ENCODE data around the gene RFLNA. TPM values are rescaled to one million over a fixed set of nuclear protein-coding genes. Genes with fewer than 3 reads are reported as not detected.
"Not testable (repeated sequence)": the region's sequence is repeated elsewhere in the genome, so short reads cannot be mapped to it uniquely, and the experiment has no call there.

The RFLNA gene
- total RNA-seq, 1 donor from 2014 or later: under 0.01 TPM

DNA sequence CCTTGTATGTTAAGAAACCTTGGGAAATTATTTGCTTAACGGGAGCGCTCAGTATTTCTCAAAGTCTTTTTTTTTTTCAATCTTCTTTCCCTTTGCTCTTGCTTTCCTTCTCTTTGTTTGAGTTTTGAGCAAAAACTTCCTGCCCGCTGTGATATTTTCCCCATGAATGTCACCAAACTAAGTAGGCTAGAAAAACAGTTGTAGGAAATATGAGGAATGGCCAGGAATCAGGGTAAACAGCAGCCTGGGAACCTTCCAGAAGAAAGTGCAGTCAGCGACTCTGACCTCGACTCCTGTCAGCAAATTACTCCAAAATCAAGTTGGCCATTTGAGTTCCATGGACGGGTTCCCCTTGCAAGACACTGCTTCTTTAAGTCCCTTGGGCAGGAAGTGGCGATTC is 11.6 kb upstream of the RFLNA start:
- no peak for DNase-seq

GRCh38 chr12:124284368-124284767 is 10.5 kb upstream of the RFLNA start:
- no peak for DNase-seq

GRCh38 chr12:124286414-124286813 is 8.5 kb upstream of the RFLNA start:
- DNase-seq: no peak

DNA sequence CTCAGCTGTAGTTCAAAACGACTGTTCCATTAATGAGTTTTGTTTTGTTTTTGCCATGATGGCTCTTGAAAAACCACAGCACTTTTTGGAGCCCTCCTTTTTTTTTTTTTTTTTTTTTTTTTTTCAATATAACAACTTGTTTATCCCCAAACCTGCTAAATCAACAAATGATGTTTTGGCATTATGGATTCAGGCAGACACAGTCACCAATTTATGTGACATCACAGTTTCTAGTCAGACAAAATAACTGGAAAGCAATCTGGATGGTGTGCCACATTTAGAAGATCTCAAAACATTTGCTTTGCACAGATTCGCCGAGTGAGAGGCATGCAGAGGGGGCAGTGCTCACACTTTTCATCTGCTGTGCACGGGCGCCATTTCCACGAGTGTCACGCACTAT is 7.9 kb upstream of the RFLNA start:
- DNase-seq: no peak

- no peak for DNase-seq
Measured at GRCh38 chr12:124289634-124290600, 5.0 kb upstream of the RFLNA start.

- DNase-seq: no peak
Measured at GRCh38 chr12:124292385-124292784, 2.5 kb upstream of the RFLNA start.

- no peak for DNase-seq
Measured at GRCh38 chr12:124293286-124294003, 1.4 kb upstream of the RFLNA start.

GRCh38 chr12:124295431-124296058 is 652 bp downstream of the RFLNA start:
- no peak for DNase-seq

- DNase-seq: no peak
Measured at GRCh38 chr12:124296295-124296915, 1.5 kb downstream of the RFLNA start.

DNA sequence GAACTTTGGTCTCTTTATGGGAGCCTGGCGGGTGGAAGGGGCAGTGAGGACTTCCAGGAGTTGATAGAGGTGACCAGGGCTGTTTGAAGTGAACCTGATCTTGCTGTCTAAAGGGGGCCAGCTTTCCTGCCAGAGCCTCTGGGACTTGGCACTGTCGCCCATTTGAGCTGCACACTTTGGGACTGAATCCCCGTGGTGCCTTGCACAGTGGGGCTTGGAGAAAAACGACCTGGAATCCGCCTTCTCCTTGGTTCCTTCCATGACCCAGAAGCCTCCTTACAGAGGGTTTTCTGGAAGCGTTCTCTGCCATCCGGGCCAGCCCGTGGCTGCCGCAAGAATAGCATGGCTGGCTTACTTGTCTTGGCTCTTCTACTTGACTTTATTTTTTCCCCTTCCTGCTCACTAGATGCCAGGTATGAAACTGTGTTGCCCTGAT is 2.0 kb downstream of the RFLNA start:
- DNase-seq: no peak

DNA sequence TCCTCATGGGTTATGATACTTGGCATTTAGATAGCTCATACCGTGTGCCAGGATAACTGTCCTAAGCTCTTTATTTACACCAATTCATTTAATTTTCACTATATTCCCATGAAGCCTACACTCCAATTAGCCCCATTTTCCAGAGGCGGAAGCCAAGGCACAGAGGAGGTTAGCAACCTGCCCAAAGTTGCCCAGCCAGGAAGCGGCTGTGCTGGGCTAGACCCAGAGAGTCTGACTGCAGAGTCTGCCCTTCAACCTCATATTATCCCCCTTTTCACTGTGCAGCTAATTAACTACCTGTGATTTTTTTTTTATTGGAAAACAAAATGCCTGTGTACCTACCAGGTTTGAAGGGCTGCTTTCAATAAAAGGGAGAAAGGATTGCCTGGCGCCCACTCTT is 2.5 kb downstream of the RFLNA start:
- DNase-seq: no peak

DNA sequence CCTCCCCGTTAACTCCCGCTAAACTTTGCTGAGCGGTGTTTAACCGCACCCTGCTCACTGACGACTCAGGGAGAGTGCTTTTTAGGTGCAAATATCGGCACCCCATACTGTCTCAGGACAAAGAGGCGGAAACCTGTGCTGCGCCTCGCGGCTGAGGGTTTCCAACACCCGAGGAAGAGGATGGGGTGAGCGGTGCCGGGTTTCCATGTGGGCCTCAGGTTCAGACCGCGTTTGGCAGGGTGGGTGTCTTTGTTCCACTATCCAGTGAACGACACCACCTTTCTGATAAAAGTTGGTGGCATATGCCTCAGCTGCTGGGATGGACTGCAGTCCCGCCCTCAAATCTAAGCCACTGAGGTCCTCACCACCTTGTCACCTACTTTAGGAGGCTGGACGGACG is 3.0 kb downstream of the RFLNA start:
- no peak for DNase-seq

- no peak for DNase-seq
Measured at GRCh38 chr12:124298685-124299410, 4.0 kb downstream of the RFLNA start.

DNA sequence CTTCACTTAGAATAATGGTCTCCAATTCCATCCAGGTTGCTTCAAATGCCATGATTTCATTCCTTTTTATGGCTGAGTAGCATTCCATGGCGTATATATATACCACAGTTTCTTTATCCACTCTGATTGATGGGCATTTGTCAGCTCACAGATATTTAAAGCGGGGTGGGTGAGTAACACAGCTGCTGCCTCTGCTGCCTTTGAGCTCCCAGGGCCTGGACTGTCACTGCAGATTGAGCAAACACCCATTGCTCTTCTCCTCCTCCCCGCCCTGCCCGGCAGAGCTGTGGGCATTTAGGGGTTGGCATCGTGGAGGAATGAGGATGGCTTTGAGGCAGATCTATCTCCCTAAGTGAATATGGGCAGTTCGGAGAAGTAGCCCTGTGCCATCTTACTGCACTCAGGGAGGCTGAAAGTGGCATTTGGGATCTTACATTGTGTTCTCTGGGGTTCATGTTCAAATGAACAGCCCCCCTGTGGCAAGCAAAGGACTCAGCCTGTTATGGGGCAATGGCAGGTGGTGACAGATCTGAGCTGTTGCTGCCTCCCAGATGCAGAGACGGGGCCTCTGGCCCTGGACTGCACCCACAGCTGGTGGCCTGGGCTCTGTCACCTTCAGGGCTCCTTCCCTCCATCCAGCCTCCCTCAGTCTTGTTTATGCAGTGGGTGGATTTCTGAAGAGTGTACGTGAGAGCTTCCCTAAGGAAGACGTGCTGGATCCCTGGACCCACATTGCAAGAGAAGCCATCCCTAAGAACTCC is 4.9 kb downstream of the RFLNA start:
- DNase-seq: no peak

DNA sequence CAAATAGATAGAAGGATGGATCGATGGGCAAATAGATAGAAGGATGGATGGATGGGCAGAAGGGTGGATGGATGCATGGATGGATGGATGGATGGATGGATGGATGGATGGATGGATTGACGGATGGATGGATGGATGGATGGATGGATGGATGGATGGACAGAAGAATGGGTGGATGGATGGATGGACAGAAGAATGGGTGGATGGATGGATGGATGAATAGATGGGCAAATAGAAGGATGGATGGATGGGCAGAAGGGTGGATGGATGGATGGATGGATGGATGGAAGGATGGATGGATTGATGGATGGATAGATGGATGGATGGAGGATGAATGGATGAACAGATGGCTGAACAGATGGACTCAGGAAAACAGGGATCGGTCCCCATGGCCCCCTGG is 5.8 kb downstream of the RFLNA start:
- DNase-seq: not testable (repeated sequence)

DNA sequence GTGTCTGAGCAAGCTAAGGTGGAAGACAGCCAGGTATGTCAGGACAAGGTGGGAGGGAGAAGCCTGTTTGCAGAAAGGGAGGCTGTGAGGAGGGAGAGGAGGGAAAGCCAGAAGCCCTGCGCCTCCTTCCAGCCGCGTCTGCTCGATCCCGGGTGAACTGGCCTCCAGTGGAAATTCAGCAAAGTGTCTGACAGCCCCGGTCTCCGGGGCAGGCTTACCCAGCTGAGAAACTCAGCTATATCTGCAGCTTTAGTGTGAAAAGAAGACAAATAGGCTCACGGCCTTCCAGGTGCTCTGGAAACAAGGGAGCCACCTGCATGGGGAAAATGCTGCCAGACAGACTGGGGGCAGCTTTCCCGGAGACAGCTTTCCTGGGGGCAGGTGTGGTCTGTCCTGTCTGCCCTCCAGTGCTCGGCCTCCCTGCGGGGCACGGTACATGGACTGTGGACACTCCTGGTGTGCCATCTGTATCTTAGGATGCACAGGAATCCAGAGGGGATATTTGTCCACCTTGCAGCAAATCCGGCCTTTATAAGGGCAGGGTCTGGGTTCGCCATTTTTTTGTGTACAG is 6.3 kb downstream of the RFLNA start:
- no peak for DNase-seq

GRCh38 chr12:124302241-124302806 is 7.4 kb downstream of the RFLNA start:
- DNase-seq: no peak

DNA sequence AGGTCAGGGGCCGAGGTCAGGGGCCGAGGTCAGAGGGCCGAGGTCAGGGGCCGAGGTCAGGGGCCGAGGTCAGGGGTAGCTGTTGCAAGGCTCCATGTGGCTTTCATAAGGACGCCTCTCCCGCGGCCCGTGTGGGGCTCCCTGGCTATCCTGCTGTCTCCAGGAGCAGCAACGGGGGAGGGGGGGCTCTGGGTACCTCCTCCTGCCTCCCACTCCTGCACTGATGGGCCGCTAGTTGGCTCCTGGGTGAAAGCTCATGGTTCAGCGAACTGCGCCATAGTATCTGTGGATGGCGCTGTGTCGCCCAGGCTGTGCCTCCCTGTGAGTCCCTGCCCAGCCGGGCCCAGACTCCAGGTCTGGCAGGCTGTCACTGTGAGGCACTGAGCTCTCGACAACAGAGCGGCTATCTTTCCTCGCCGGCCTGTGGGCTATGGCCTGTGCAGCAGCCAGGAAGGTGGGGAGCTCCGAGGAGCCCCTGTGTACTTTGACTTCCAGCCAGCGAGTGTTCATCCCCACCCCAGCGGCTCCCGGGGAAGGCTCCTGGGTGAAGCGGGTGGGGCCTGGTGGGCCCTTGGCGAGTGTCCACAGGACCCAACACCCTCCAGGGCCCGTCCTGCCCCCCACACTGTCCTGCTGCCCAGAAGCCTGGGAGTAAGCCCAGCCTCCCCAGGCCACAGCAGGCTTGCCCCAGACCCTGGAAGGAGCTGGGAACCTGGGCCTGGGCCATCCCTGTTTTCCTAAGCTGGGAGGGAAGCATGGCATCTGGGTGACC is 8.1 kb downstream of the RFLNA start:
- DNase-seq: no peak

DNA sequence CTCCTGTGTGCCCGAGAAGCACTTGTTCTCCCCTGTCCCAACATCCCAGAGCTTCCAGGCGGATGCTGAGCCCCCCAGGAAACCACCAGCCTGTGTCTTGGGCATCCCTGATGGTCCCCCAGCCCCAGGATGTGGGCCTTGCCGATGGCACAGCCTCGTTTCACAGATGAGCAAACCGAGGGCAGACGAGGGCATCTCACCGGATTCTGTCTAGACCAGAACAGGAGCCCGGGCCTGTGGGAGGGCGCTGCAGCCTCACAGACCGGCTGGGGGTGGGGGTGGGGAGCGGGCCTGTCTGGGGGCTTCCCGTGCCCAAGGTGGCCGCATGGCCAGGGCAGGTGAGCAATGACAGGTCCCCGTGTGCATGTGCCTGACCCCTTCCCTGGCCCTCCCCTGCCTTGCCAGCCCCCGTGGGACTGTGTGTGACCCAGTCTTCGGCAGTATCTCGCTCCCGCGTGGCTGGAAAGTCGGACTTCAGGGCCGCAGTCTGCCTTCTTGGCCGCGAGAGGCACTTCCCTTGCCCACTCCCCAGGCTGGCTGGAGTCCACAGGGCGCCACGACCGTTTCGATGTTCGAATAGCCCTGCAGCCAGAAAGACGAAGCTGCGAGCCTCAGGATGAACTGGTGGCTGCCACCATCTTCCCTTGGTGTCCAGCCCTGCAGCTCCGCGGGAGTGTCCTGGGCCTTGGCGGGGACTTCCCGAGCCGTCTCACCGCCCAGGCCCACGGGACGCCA is 8.9 kb downstream of the RFLNA start:
- no peak for DNase-seq
